Measurements from ENCODE around the gene RHO. TPM values are rescaled to one million over a fixed set of nuclear protein-coding genes. Genes with fewer than 3 reads are reported as not detected.

RHO gene
- total RNA-seq, 2 donors from 2014 or later = 0.23 TPM; not detected in 1

DNA sequence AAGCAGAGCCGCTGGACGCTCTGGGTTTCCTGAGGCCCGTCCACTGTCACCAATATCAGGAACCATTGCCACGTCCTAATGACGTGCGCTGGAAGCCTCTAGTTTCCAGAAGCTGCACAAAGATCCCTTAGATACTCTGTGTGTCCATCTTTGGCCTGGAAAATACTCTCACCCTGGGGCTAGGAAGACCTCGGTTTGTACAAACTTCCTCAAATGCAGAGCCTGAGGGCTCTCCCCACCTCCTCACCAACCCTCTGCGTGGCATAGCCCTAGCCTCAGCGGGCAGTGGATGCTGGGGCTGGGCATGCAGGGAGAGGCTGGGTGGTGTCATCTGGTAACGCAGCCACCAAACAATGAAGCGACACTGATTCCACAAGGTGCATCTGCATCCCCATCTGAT lies 3.3 kb downstream of the RHO start:
- 95% methylated on average over 11 of the region's 11 CpGs for WGBS
- no peak overlapping the region for H3K27ac ChIP-seq
- DNase-seq (ENCODE audit: low spot score) = no peak
- TF ChIP-seq POLR2AphosphoS5 (IDR thresholded peaks at IDR 0.05) (no peak), POLR2A (IDR thresholded peaks at IDR 0.05) (no peak)
- TF ChIP-seq, protein P1, sequence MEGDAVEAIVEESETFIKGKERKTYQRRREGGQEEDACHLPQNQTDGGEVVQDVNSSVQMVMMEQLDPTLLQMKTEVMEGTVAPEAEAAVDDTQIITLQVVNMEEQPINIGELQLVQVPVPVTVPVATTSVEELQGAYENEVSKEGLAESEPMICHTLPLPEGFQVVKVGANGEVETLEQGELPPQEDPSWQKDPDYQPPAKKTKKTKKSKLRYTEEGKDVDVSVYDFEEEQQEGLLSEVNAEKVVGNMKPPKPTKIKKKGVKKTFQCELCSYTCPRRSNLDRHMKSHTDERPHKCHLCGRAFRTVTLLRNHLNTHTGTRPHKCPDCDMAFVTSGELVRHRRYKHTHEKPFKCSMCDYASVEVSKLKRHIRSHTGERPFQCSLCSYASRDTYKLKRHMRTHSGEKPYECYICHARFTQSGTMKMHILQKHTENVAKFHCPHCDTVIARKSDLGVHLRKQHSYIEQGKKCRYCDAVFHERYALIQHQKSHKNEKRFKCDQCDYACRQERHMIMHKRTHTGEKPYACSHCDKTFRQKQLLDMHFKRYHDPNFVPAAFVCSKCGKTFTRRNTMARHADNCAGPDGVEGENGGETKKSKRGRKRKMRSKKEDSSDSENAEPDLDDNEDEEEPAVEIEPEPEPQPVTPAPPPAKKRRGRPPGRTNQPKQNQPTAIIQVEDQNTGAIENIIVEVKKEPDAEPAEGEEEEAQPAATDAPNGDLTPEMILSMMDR (IDR thresholded peaks at IDR 0.05) = no peak
- no peaks in the 10 kb centered on the region for H3K27me3 ChIP-seq (replicated peaks; ENCODE audit: insufficient read depth)
- no peak overlapping the region for H3K4me3 ChIP-seq
- no peaks in the 10 kb centered on the region for H3K36me3 ChIP-seq
- H3K9me3 ChIP-seq = no peaks in the 10 kb centered on the region
- H3K4me1 ChIP-seq (replicated peaks) = no peaks in the 10 kb centered on the region
- intact Hi-C loops (cut with DNase I) = no loop called here

DNA sequence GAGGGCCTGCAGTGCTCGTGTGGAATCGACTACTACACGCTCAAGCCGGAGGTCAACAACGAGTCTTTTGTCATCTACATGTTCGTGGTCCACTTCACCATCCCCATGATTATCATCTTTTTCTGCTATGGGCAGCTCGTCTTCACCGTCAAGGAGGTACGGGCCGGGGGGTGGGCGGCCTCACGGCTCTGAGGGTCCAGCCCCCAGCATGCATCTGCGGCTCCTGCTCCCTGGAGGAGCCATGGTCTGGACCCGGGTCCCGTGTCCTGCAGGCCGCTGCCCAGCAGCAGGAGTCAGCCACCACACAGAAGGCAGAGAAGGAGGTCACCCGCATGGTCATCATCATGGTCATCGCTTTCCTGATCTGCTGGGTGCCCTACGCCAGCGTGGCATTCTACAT lies 3.8 kb downstream of the RHO start:
- intact Hi-C loops (cut with DNase I) = no loop called here
- 98% methylated on average over 20 of the region's 20 CpGs for WGBS
- no peaks in the 10 kb centered on the region for H3K36me3 ChIP-seq
- no peaks in the 10 kb centered on the region for H3K4me1 ChIP-seq (replicated peaks)
- no peaks in the 10 kb centered on the region for H3K9me3 ChIP-seq
- no peaks in the 10 kb centered on the region for H3K27me3 ChIP-seq (replicated peaks; ENCODE audit: insufficient read depth)
- H3K27ac ChIP-seq = no peak overlapping the region
- no peak for TF ChIP-seq POLR2AphosphoS5 (IDR thresholded peaks at IDR 0.05)
- TF ChIP-seq, protein P1 (IDR thresholded peaks at IDR 0.05) = no peak
- no peak for TF ChIP-seq POLR2A (IDR thresholded peaks at IDR 0.05)
- H3K4me3 ChIP-seq = no peak overlapping the region
- no peak for DNase-seq (ENCODE audit: low spot score)

DNA sequence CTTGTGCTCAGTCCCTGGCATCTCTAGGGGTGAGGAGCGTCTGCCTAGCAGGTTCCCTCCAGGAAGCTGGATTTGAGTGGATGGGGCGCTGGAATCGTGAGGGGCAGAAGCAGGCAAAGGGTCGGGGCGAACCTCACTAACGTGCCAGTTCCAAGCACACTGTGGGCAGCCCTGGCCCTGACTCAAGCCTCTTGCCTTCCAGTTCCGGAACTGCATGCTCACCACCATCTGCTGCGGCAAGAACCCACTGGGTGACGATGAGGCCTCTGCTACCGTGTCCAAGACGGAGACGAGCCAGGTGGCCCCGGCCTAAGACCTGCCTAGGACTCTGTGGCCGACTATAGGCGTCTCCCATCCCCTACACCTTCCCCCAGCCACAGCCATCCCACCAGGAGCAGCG lies 5.0 kb downstream of the RHO start:
- DNase-seq (ENCODE audit: low spot score) = no peak
- Histone ChIP-seq H3K27ac (no peak overlapping the region), H3K9me3 (no peaks in the 10 kb centered on the region), H3K36me3 (no peaks in the 10 kb centered on the region), H3K4me1 (replicated peaks) (no peaks in the 10 kb centered on the region), H3K4me3 (no peak overlapping the region), H3K27me3 (replicated peaks; ENCODE audit: insufficient read depth) (no peaks in the 10 kb centered on the region)
- 92% methylated on average over 16 of the region's 16 CpGs for WGBS
- intact Hi-C loops (cut with DNase I) = no loop called here
- TF ChIP-seq POLR2AphosphoS5 (IDR thresholded peaks at IDR 0.05) = no peak
- TF ChIP-seq, protein P1 (IDR thresholded peaks at IDR 0.05) = no peak
- no peak for TF ChIP-seq POLR2A (IDR thresholded peaks at IDR 0.05)

DNA sequence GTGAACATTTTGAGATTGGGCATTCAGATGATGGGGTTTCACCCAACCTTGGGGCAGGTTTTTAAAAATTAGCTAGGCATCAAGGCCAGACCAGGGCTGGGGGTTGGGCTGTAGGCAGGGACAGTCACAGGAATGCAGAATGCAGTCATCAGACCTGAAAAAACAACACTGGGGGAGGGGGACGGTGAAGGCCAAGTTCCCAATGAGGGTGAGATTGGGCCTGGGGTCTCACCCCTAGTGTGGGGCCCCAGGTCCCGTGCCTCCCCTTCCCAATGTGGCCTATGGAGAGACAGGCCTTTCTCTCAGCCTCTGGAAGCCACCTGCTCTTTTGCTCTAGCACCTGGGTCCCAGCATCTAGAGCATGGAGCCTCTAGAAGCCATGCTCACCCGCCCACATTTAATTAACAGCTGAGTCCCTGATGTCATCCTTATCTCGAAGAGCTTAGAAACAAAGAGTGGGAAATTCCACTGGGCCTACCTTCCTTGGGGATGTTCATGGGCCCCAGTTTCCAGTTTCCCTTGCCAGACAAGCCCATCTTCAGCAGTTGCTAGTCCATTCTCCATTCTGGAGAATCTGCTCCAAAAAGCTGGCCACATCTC lies 6.1 kb downstream of the RHO start:
- H3K9me3 ChIP-seq = no peaks in the 10 kb centered on the region
- 96% methylated on average over 4 of the region's 4 CpGs for WGBS
- TF ChIP-seq, protein P1 (IDR thresholded peaks at IDR 0.05) = no peak
- no peak for TF ChIP-seq POLR2AphosphoS5 (IDR thresholded peaks at IDR 0.05)
- no peak for TF ChIP-seq POLR2A (IDR thresholded peaks at IDR 0.05)
- no peaks in the 10 kb centered on the region for H3K27me3 ChIP-seq (replicated peaks; ENCODE audit: insufficient read depth)
- no peak for DNase-seq (ENCODE audit: low spot score)
- H3K36me3 ChIP-seq = no peaks in the 10 kb centered on the region
- intact Hi-C loops (cut with DNase I) = no loop called here
- H3K27ac ChIP-seq = no peak overlapping the region
- no peaks in the 10 kb centered on the region for H3K4me1 ChIP-seq (replicated peaks)
- no peak overlapping the region for H3K4me3 ChIP-seq

DNA sequence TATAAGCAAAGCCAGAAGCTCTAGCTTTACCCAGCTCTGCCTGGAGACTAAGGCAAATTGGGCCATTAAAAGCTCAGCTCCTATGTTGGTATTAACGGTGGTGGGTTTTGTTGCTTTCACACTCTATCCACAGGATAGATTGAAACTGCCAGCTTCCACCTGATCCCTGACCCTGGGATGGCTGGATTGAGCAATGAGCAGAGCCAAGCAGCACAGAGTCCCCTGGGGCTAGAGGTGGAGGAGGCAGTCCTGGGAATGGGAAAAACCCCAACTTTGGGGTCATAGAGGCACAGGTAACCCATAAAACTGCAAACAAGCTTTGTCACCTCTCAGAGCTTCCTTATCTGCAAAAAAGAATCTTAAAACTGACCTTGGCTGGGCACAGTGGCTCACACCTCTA lies 6.6 kb downstream of the RHO start:
- 85% methylated on average over 1 of the region's 1 CpG for WGBS
- TF ChIP-seq, protein P1 (IDR thresholded peaks at IDR 0.05) = no peak
- TF ChIP-seq POLR2AphosphoS5 (IDR thresholded peaks at IDR 0.05) (no peak), POLR2A (IDR thresholded peaks at IDR 0.05) (no peak)
- no peak for DNase-seq (ENCODE audit: low spot score)

More for the DNA sequence above, 6.6 kb downstream of the RHO start:
- Histone ChIP-seq H3K27ac (no peak overlapping the region), H3K36me3 (no peaks in the 10 kb centered on the region), H3K9me3 (no peaks in the 10 kb centered on the region), H3K4me1 (replicated peaks) (no peaks in the 10 kb centered on the region), H3K27me3 (replicated peaks; ENCODE audit: insufficient read depth) (no peaks in the 10 kb centered on the region), H3K4me3 (no peak overlapping the region)
- intact Hi-C loops (cut with DNase I) = no loop called here

Data from prostate gland (tissue), 2 donors.